Measurements from ENCODE around the gene NHS. TPM values are rescaled to one million over a fixed set of nuclear protein-coding genes. Genes with fewer than 3 reads are reported as not detected.

The NHS gene
- total RNA-seq, 4 donors from 2014 or later, result 2.4 to 5.4 (median 4.0) TPM

- WGBS, 2 donors, result 38 to 85% methylated on average over 2 of the region's 2 CpGs
- intact Hi-C loops (cut with DNase I; ENCODE audit: low total_unique reads), result no loop called here
- no peak overlapping the region for H3K4me3 ChIP-seq (ENCODE audit: low read depth, poor library complexity, severe bottlenecking)
- no peak for DNase-seq (ENCODE audit: low spot score in 2 of 2)
- TF ChIP-seq POLR2A (IDR thresholded peaks at IDR 0.05) (no peak), CTCF (IDR thresholded peaks at IDR 0.05) (no peak)
These were observed 73.2 kb downstream of the NHS start for GRCh38 chrX:17448188-17448587.

GRCh38 chrX:17449866-17450265, 74.9 kb downstream of the NHS start:
- intact Hi-C loops (cut with DNase I; ENCODE audit: low total_unique reads), result no loop called here
- no peak for TF ChIP-seq CTCF (IDR thresholded peaks at IDR 0.05)
- no peak for TF ChIP-seq POLR2A (IDR thresholded peaks at IDR 0.05)
- H3K4me3 ChIP-seq (ENCODE audit: low read depth, poor library complexity, severe bottlenecking), result no peak overlapping the region
- WGBS, 2 donors, result 63 to 66% methylated on average over 2 of the region's 2 CpGs
- DNase-seq (ENCODE audit: low spot score in 2 of 2), result no peak

- intact Hi-C loops (cut with DNase I; ENCODE audit: low total_unique reads), result no loop called here
- no peak for DNase-seq (ENCODE audit: low spot score in 2 of 2)
- TF ChIP-seq POLR2A (IDR thresholded peaks at IDR 0.05), result no peak
- TF ChIP-seq CTCF (IDR thresholded peaks at IDR 0.05), result no peak
- no peak overlapping the region for H3K4me3 ChIP-seq (ENCODE audit: low read depth, poor library complexity, severe bottlenecking)
These were observed 78.8 kb downstream of the NHS start for GRCh38 chrX:17453788-17454187.

- 75 to 80% methylated on average over 6 of the region's 6 CpGs for WGBS, 2 donors
- DNase-seq (ENCODE audit: low spot score in 2 of 2), result no peak
- intact Hi-C loops (cut with DNase I; ENCODE audit: low total_unique reads), result no loop called here
- TF ChIP-seq POLR2A (IDR thresholded peaks at IDR 0.05), result no peak
- TF ChIP-seq CTCF (IDR thresholded peaks at IDR 0.05), result no peak
- H3K4me3 ChIP-seq (ENCODE audit: low read depth, poor library complexity, severe bottlenecking), result no peak overlapping the region
These were observed 81.5 kb downstream of the NHS start for GRCh38 chrX:17456526-17456925.

GRCh38 chrX:17459008-17459611, 84.1 kb downstream of the NHS start:
- TF ChIP-seq CTCF (IDR thresholded peaks at IDR 0.05) (no peak), POLR2A (IDR thresholded peaks at IDR 0.05) (no peak)
- intact Hi-C loops (cut with DNase I; ENCODE audit: low total_unique reads), result no loop called here
- WGBS, 2 donors, result 18 to 24% methylated on average over 4 of the region's 4 CpGs
- H3K4me3 ChIP-seq (ENCODE audit: low read depth, poor library complexity, severe bottlenecking), result no peak overlapping the region
- DNase-seq (ENCODE audit: low spot score in 2 of 2), result peak; percentile 54 to 88

GRCh38 chrX:17459661-17460060, 84.7 kb downstream of the NHS start:
- no peak overlapping the region for H3K4me3 ChIP-seq (ENCODE audit: low read depth, poor library complexity, severe bottlenecking)
- WGBS, 2 donors, result 22 to 29% methylated on average over 1 of the region's 1 CpG
- intact Hi-C loops (cut with DNase I; ENCODE audit: low total_unique reads), result no loop called here
- DNase-seq (ENCODE audit: low spot score in 2 of 2), result no peak
- TF ChIP-seq POLR2A (IDR thresholded peaks at IDR 0.05), result no peak
- no peak for TF ChIP-seq CTCF (IDR thresholded peaks at IDR 0.05)
